ENCODE results near the gene ZC3HAV1L. TPM values are rescaled to one million over a fixed set of nuclear protein-coding genes. Genes with fewer than 3 reads are reported as not detected.

Gene ZC3HAV1L
- total and polyA plus RNA-seq, 10 of the 15 experiments (the other 5 are each of a cell fraction or from before 2014, with no cell fraction given), result 0.09 to 16.3 (median 4.9) TPM

DNA sequence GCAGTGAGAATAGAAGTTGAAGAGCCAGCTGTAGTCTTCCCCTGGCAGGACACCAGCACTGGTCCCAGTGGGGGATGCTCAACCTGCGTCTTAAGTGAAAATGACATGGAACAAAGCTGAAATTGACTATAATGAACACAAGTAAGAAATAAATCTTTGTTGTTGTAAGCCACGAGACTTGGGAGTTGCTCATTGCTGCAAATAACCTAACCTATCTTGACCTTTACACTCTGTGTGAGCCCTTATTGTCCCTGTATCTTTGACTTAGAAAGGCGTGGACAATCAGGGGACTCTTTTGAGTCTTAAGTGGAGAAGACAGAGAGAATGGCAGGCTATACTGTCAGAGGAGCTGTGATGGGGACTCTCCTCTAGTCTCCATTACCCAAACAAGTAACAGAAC lies 16.9 kb downstream of the ZC3HAV1L start:
- Histone ChIP-seq H4K20me1 (ENCODE audit: control insufficient read depth, insufficient read depth) (no peaks in the 10 kb centered on the region), H3K9ac (ENCODE audit: control insufficient read depth, insufficient read depth, low read length) (no peak overlapping the region), H3K79me2 (ENCODE audit: control insufficient read depth, insufficient read depth, low read length) (no peaks in the 10 kb centered on the region), H3K27me3 (replicated peaks in 1 of 2; ENCODE audit: control insufficient read depth in 2 of 2, insufficient read depth in 2 of 2, low read length in 1 of 2) (no peaks in the 10 kb centered on the region), H3K9me3 (replicated peaks; ENCODE audit: control insufficient read depth, insufficient read depth, low read length) (no peaks in the 10 kb centered on the region), H3K4me2 (ENCODE audit: control insufficient read depth, insufficient read depth) (no peak overlapping the region), H3K27ac (ENCODE audit: control insufficient read depth, insufficient read depth) (no peak overlapping the region), H3K36me3 (ENCODE audit: control insufficient read depth in 2 of 2, insufficient read depth in 2 of 2, low read length in 1 of 2) (peaks cover 2 to 8% of the 10 kb centered on the region in 2 experiments; a peak in 3 of 4 replicates), H3K4me3 (no peak overlapping the region), H2AFZ (ENCODE audit: control insufficient read depth, low read depth, low read length) (no peak overlapping the region), H3K4me1 (ENCODE audit: control insufficient read depth, insufficient read depth, low read length) (no peaks in the 10 kb centered on the region)
- ATAC-seq, result no peak
- BruUV-seq (replicated peaks), result no TSS peak
- TF ChIP-seq ATF7 (IDR thresholded peaks at IDR 0.05; ENCODE audit: low read depth), result no peak
- TF ChIP-seq, protein P1, sequence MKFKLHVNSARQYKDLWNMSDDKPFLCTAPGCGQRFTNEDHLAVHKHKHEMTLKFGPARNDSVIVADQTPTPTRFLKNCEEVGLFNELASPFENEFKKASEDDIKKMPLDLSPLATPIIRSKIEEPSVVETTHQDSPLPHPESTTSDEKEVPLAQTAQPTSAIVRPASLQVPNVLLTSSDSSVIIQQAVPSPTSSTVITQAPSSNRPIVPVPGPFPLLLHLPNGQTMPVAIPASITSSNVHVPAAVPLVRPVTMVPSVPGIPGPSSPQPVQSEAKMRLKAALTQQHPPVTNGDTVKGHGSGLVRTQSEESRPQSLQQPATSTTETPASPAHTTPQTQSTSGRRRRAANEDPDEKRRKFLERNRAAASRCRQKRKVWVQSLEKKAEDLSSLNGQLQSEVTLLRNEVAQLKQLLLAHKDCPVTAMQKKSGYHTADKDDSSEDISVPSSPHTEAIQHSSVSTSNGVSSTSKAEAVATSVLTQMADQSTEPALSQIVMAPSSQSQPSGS (IDR thresholded peaks at IDR 0.05; ENCODE audit: low read length), result no peak
- TF ChIP-seq, protein P2, sequence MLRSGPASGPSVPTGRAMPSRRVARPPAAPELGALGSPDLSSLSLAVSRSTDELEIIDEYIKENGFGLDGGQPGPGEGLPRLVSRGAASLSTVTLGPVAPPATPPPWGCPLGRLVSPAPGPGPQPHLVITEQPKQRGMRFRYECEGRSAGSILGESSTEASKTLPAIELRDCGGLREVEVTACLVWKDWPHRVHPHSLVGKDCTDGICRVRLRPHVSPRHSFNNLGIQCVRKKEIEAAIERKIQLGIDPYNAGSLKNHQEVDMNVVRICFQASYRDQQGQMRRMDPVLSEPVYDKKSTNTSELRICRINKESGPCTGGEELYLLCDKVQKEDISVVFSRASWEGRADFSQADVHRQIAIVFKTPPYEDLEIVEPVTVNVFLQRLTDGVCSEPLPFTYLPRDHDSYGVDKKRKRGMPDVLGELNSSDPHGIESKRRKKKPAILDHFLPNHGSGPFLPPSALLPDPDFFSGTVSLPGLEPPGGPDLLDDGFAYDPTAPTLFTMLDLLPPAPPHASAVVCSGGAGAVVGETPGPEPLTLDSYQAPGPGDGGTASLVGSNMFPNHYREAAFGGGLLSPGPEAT (IDR thresholded peaks at IDR 0.05; ENCODE audit: low read depth), result no peak
- TF ChIP-seq, protein P3, sequence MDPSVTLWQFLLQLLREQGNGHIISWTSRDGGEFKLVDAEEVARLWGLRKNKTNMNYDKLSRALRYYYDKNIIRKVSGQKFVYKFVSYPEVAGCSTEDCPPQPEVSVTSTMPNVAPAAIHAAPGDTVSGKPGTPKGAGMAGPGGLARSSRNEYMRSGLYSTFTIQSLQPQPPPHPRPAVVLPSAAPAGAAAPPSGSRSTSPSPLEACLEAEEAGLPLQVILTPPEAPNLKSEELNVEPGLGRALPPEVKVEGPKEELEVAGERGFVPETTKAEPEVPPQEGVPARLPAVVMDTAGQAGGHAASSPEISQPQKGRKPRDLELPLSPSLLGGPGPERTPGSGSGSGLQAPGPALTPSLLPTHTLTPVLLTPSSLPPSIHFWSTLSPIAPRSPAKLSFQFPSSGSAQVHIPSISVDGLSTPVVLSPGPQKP (IDR thresholded peaks at IDR 0.05; ENCODE audit: low read depth, low read length), result no peak
- TF ChIP-seq HDGF (IDR thresholded peaks at IDR 0.05), result no peak
- TF ChIP-seq, protein P4, sequence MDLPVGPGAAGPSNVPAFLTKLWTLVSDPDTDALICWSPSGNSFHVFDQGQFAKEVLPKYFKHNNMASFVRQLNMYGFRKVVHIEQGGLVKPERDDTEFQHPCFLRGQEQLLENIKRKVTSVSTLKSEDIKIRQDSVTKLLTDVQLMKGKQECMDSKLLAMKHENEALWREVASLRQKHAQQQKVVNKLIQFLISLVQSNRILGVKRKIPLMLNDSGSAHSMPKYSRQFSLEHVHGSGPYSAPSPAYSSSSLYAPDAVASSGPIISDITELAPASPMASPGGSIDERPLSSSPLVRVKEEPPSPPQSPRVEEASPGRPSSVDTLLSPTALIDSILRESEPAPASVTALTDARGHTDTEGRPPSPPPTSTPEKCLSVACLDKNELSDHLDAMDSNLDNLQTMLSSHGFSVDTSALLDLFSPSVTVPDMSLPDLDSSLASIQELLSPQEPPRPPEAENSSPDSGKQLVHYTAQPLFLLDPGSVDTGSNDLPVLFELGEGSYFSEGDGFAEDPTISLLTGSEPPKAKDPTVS (IDR thresholded peaks at IDR 0.05; ENCODE audit: low read depth, low read length), result no peak
- ChIA-PET SMC1A (ENCODE audit: uncharacterized antibody, unreplicated experiment) (interaction anchor here (1.0 to 2.8 kb wide), 2 partner anchors 56 to 132 kb away, joined by 3 to 10 read pairs; no protein-coding TSS in a partner anchor), POLR2A (interaction anchor here (1.3 kb wide), 1 partner anchor 76 kb away, joined by 7 read pairs; no protein-coding TSS in a partner anchor), RAD21 (ENCODE audit: unreplicated experiment) (interaction anchor here (0.7 to 3.8 kb wide), 3 partner anchors 19 to 132 kb away, joined by 3 to 27 read pairs (median 12); no protein-coding TSS in a partner anchor), CTCF (interaction anchor here (0.6 to 5.1 kb wide), 6 partner anchors 8 to 132 kb away, joined by 3 to 57 read pairs (median 16); partner anchors contain the start of gene ZC3HAV1L)
- in situ Hi-C loops (cut with MboI) (no loop called here), intact Hi-C loops (cut with micrococcal nuclease; ENCODE audit: unreplicated experiment) (no loop called here)
- no peak for DNase-seq (ENCODE audit: low read depth, low spot score)
- 83% methylated on average over 3 of the region's 3 CpGs for WGBS (ENCODE audit: insufficient coverage, insufficient replicate concordance, low lambda C conversion rate, missing lambda C conversion rate)
- no peak for FAIRE-seq
